HepG2 (cell line): ENCODE measurements around the gene PHACTR1. TPM values are rescaled to one million over a fixed set of nuclear protein-coding genes. Genes with fewer than 3 reads are reported as not detected.

Source experiments
- ATAC-seq: fragments of 200-7000 bp; cut with Tn5 transposase; 3 replicates; pipeline ENCODE4 v1.9.1; 2020; ENCODE audit warnings: mild to moderate bottlenecking, moderate library complexity
- BruUV-seq: library from RNA; stranded (reverse); fragments of 400-500 nt; replicated peaks from 2 replicates; lab custom pipeline; 2021; lab: Mats Ljungman, UMichigan
- CTCF ChIA-PET: fragments of 300-600 bp; formaldehyde crosslinking; extraction: SDS; loops from one replicate; lab custom pipeline; 2021; ENCODE audit warnings: low total read pairs, inconsistent platforms, low intra/inter-chr PET ratio; lab: Yijun Ruan, JAX
- POLR2A ChIA-PET: fragments of 350-600 bp; sonication (Branson Sonifier 250); formaldehyde crosslinking; loops from one replicate; lab custom pipeline; 2020; ENCODE audit warnings: antibody characterized with exemption, inconsistent platforms; lab: Yijun Ruan, JAX
- DNase-seq: peaks from one replicate; pipeline ENCODE4 v3.0.0-alpha.2; 2015; ENCODE audit warnings: low spot score
- FAIRE-seq: peaks from 3 replicates; lab custom pipeline; 2011; peaks lifted over from hg19 to GRCh38; lab: Jason Lieb, UNC
- H2AFZ ChIP-seq: one replicate; pipeline ENCODE4 v1.6.1; 2011; ENCODE audit warnings: low read length, inconsistent platforms
- H3K27ac ChIP-seq: fragments of 300-600 bp; 3 replicates; pipeline ENCODE4 v1.8.0; 2011; ENCODE audit warnings: mixed run types, mild to moderate bottlenecking, mixed read lengths, low read length, inconsistent platforms; ENCODE audit not compliant: insufficient read depth; ENCODE audit errors: extremely low read length
- H3K27me3 ChIP-seq, 2 experiments: fragments of 200-600 bp in 1 of 2; 2 replicates in 1 of 2; 3 replicates in 1 of 2; pipeline versions ENCODE4 v1.6.0 to v1.8.0; 2011; ENCODE audit warnings: low read length in 2 of 2, mild to moderate bottlenecking in 2 of 2, moderate library complexity in 2 of 2, inconsistent platforms in 1 of 2; ENCODE audit not compliant: insufficient read depth in 2 of 2, control insufficient read depth in 1 of 2
- H3K36me3 ChIP-seq, 2 experiments: fragments of 200-600 bp in 1 of 2; replicated peaks in 1 of 2; 2 replicates in 1 of 2; 3 replicates in 1 of 2; pipeline versions ENCODE4 v1.5.1 to v1.8.0; 2011; ENCODE audit warnings: low read length in 2 of 2, inconsistent platforms in 1 of 2; ENCODE audit not compliant: insufficient read depth in 2 of 2, control insufficient read depth in 1 of 2
- H3K4me1 ChIP-seq: 2 replicates; pipeline ENCODE4 v1.5.1; 2012; ENCODE audit warnings: low read length, inconsistent platforms; ENCODE audit not compliant: insufficient read depth
- H3K4me2 ChIP-seq: 2 replicates; pipeline ENCODE4 v1.6.0; 2011; ENCODE audit warnings: low read depth, low read length, inconsistent platforms
- H3K4me3 ChIP-seq, 3 experiments: fragments of 200-600 bp in 1 of 3; sonication (generic), shearing (Covaris generic) in 1 of 3; replicated peaks in 1 of 3; 2 replicates each; pipeline ENCODE4 v1.5.1; 2011 to 2016; ENCODE audit warnings: low read length in 3 of 3, inconsistent platforms in 2 of 3, low read depth in 2 of 3, mild to moderate bottlenecking in 2 of 3, control low read depth in 1 of 3, mixed read lengths in 1 of 3; ENCODE audit not compliant: insufficient read depth in 1 of 3
- H3K79me2 ChIP-seq: one replicate; pipeline ENCODE4 v1.6.1; 2011; ENCODE audit warnings: low read length, inconsistent platforms; ENCODE audit not compliant: insufficient read depth
- H3K9ac ChIP-seq: 2 replicates; pipeline ENCODE4 v1.6.0; 2011; ENCODE audit warnings: mild to moderate bottlenecking, low read depth, low read length, inconsistent platforms; ENCODE audit not compliant: insufficient read depth
- H3K9me3 ChIP-seq: 2 replicates; pipeline ENCODE4 v1.5.1; 2012; ENCODE audit warnings: mild to moderate bottlenecking, low read length
- H4K20me1 ChIP-seq: 2 replicates; pipeline ENCODE4 v1.6.0; 2011; ENCODE audit warnings: inconsistent platforms, mild to moderate bottlenecking, low read length, moderate library complexity; ENCODE audit not compliant: insufficient read depth
- AGO1 ChIP-seq: fragments of 200-400 bp; formaldehyde crosslinking; IDR thresholded peaks from 2 replicates; pipeline ENCODE4 v1.6.1; 2017; ENCODE audit warnings: mild to moderate bottlenecking, low read depth, low read length, moderate library complexity; ENCODE audit not compliant: poor library complexity, severe bottlenecking
- CBFB ChIP-seq: sonication (generic); formaldehyde crosslinking; IDR thresholded peaks from 2 replicates; pipeline ENCODE4 v1.4.0; 2020; ENCODE audit warnings: missing genetic modification reagents
- GTF3A ChIP-seq: sonication (generic); formaldehyde crosslinking; conservative IDR thresholded peaks from 2 replicates; pipeline ENCODE4 v1.4.0; 2020; ENCODE audit warnings: mild to moderate bottlenecking, missing genetic modification reagents
- HCFC1 ChIP-seq: fragments of 150-350 bp; IDR thresholded peaks from 2 replicates; pipeline ENCODE4 v1.6.1; 2014; ENCODE audit warnings: low read depth, low read length
- HDAC2 ChIP-seq: sonication (generic); formaldehyde crosslinking; IDR thresholded peaks from 2 replicates; pipeline ENCODE4 v1.4.0; 2020; ENCODE audit warnings: missing genetic modification reagents
- HOMEZ ChIP-seq: IDR thresholded peaks from 2 replicates; pipeline ENCODE4 v1.6.1; 2016; ENCODE audit warnings: low read depth
- IRF1 ChIP-seq: sonication (generic); formaldehyde crosslinking; IDR thresholded peaks from 2 replicates; pipeline ENCODE4 v1.4.0; 2020; ENCODE audit warnings: low read depth, mild to moderate bottlenecking, missing genetic modification reagents
- MAFK ChIP-seq, 2 experiments: IDR thresholded peaks in 1 of 2; conservative IDR thresholded peaks in 1 of 2; 2 replicates each; pipeline ENCODE4 v1.6.1; 2011; ENCODE audit warnings: improper control_type of control experiment in 2 of 2, low read length in 2 of 2
- MATR3 ChIP-seq: sonication (generic); formaldehyde crosslinking; IDR thresholded peaks from 2 replicates; pipeline ENCODE4 v1.4.0; 2020; ENCODE audit warnings: missing genetic modification reagents
- RXRB ChIP-seq: IDR thresholded peaks from 2 replicates; pipeline ENCODE4 v1.6.1; 2016; ENCODE audit warnings: borderline replicate concordance, missing genetic modification reagents, missing compliant biosample characterization
- SETDB1 ChIP-seq: sonication (generic); formaldehyde crosslinking; IDR thresholded peaks from 2 replicates; pipeline ENCODE4 v1.5.1; 2020; ENCODE audit warnings: missing genetic modification reagents, mild to moderate bottlenecking, borderline replicate concordance
- SP2 ChIP-seq: sonication (generic); formaldehyde crosslinking; IDR thresholded peaks from 2 replicates; pipeline ENCODE4 v1.5.1; 2020; ENCODE audit warnings: mild to moderate bottlenecking, missing genetic modification reagents
- SRF ChIP-seq: IDR thresholded peaks from 2 replicates; pipeline ENCODE4 v1.6.1; 2011; ENCODE audit warnings: mild to moderate bottlenecking, low read depth, low read length, moderate library complexity
- ZGPAT ChIP-seq: IDR thresholded peaks from 2 replicates; pipeline ENCODE4 v1.6.1; 2016; ENCODE audit warnings: mild to moderate bottlenecking
- ZMYM2 ChIP-seq: sonication (generic); formaldehyde crosslinking; IDR thresholded peaks from 2 replicates; pipeline ENCODE4 v1.8.0; 2022; ENCODE audit warnings: mild to moderate bottlenecking, missing genetic modification reagents
- ZNF609 ChIP-seq: sonication (generic); formaldehyde crosslinking; IDR thresholded peaks from 2 replicates; pipeline ENCODE4 v1.4.0; 2020; ENCODE audit warnings: mild to moderate bottlenecking, missing genetic modification reagents, borderline replicate concordance
- ZNF792 ChIP-seq: IDR thresholded peaks from 2 replicates; pipeline ENCODE4 v1.6.1; 2016
- WGBS: methylation state at CpG from one replicate; pipeline ENCODE4 v1.1.6; 2017; ENCODE audit warnings: low lambda C conversion rate; 5-methylcytosine and 5-hydroxymethylcytosine counted together
- in situ Hi-C: cut with HindIII; loops from 2 replicates; pipeline ENCODE4 v1.10.0; 2017; ENCODE audit warnings: low pct_unique_long_range_greater_than_20kb; ENCODE audit not compliant: extremely low pct_ligation_motif_present
- intact Hi-C: fragments of 100-400 bp; cut with micrococcal nuclease; formaldehyde crosslinking; loops from one replicate; pipeline ENCODE4 v1.10.0; 2022; ENCODE audit not compliant: unreplicated experiment
- polyA plus RNA-seq, 8 experiments: library from polyadenylated mRNA; depleted of rRNA in 3 of 8; stranded (reverse) in 7 of 8; unstranded in 1 of 8; fragments of >200 nt; fragmentation: Illumina TruSeq in 4 of 8; extraction: Trizol in 4 of 8; gene quantifications; 2 replicates each; pipeline versions ENCODE4 v1.2.1 to v1.2.3, GENCODE V29; 2011 to 2016; ENCODE audit warnings: low read depth in 4 of 8, missing spikeins in 1 of 8, mixed read lengths in 1 of 8; ENCODE audit not compliant: insufficient read depth in 1 of 8
- total RNA-seq, 5 experiments: library from RNA; depleted of rRNA; stranded (reverse); fragments of >200 nt; fragmentation: Illumina TruSeq; extraction: Trizol; gene quantifications; 2 replicates each; pipeline ENCODE4 v1.2.3, GENCODE V29; 2016; ENCODE audit warnings: low read depth in 1 of 5

PHACTR1 gene
- total and polyA plus RNA-seq, 2 of the 13 experiments (the other 11 are each of a cell fraction or from before 2014, with no cell fraction given) = 0.09 TPM; not detected in 1

GRCh38 chr6:12729467-12729866, 12.9 kb downstream of the PHACTR1 start:
- intact Hi-C loops = no loop called here

More at GRCh38 chr6:12729467-12729866, 12.9 kb downstream of the PHACTR1 start:
- Histone ChIP-seq H2AFZ (no peak overlapping the region), H3K27ac (no peak overlapping the region), H3K9me3 (no peaks in the 10 kb centered on the region), H3K9ac (no peak overlapping the region), H3K4me3 (no peak overlapping the region), H3K27me3 (no peaks in the 10 kb centered on the region), H3K79me2 (no peaks in the 10 kb centered on the region), H3K4me1 (no peaks in the 10 kb centered on the region), H3K36me3 (no peaks in the 10 kb centered on the region), H4K20me1 (no peaks in the 10 kb centered on the region), H3K4me2 (no peak overlapping the region)
- ATAC-seq (no peak), DNase-seq (no peak), FAIRE-seq (no peak)
- POLR2A ChIA-PET = no interaction called here
- under 1% methylated on average over 4 of the region's 4 CpGs for WGBS
- BruUV-seq = no TSS peak
- CTCF ChIA-PET = no interaction called here
- TF ChIP-seq CBFB (CRISPR knock-in tag) (no peak), MATR3 (CRISPR knock-in tag) (no peak), HOMEZ (CRISPR knock-in tag) (no peak), SRF (no peak), RXRB (CRISPR knock-in tag) (no peak), HCFC1 (no peak), ZNF792 (CRISPR knock-in tag) (no peak), ZNF609 (CRISPR knock-in tag) (no peak), ZGPAT (CRISPR knock-in tag) (no peak), ZMYM2 (no peak), AGO1 (no peak), SP2 (CRISPR knock-in tag) (no peak), HDAC2 (CRISPR knock-in tag) (no peak), MAFK (conservative IDR thresholded peaks at IDR 0.05 in 1 of 2, IDR thresholded peaks at IDR 0.05 in 1 of 2; ENCODE audit: low read length in 2 of 2) (no peak), GTF3A (CRISPR knock-in tag) (no peak), IRF1 (CRISPR knock-in tag) (no peak), SETDB1 (no peak)
- TF ChIP-seq, all 625 proteins: peak for 0
- in situ Hi-C loops = no loop called here
